Measurements from ENCODE around the gene AGAP6.
"Not testable (repeated sequence)": the region's sequence is repeated elsewhere in the genome, so short reads cannot be mapped to it uniquely, and the experiment has no call there.

AGAP6 gene

GRCh38 chr10:50025627-50026026, 37.4 kb downstream of the AGAP6 start:
- DNase-seq: no peak

- DNase-seq: no peak
Observed at GRCh38 chr10:50027195-50027594, 39.0 kb downstream of the AGAP6 start.

- no peak for DNase-seq
Observed at GRCh38 chr10:50033481-50033880, 45.3 kb downstream of the AGAP6 start.

GRCh38 chr10:50035337-50035736, 47.1 kb downstream of the AGAP6 start:
- DNase-seq: not testable (repeated sequence)

- DNase-seq: no peak
Observed at GRCh38 chr10:50044941-50045664, 56.9 kb downstream of the AGAP6 start.

- not testable (repeated sequence) for DNase-seq
Observed at GRCh38 chr10:50046457-50046856, 58.3 kb downstream of the AGAP6 start.

- not testable (repeated sequence) for DNase-seq
Observed at GRCh38 chr10:50047594-50047993, 59.4 kb downstream of the AGAP6 start.

GRCh38 chr10:50051995-50052660, 63.9 kb downstream of the AGAP6 start:
- DNase-seq: not testable (repeated sequence)

- DNase-seq: not testable (repeated sequence)
Observed at GRCh38 chr10:50052778-50053376, 64.7 kb downstream of the AGAP6 start.

- DNase-seq: not testable (repeated sequence)
Observed at GRCh38 chr10:50055494-50056292, 67.5 kb downstream of the AGAP6 start.

GRCh38 chr10:50056654-50057053, 68.4 kb downstream of the AGAP6 start:
- not testable (repeated sequence) for DNase-seq

- not testable (repeated sequence) for DNase-seq
Observed at GRCh38 chr10:50058727-50059126, 70.5 kb downstream of the AGAP6 start.

- not testable (repeated sequence) for DNase-seq
Observed at GRCh38 chr10:50059946-50060345, 71.7 kb downstream of the AGAP6 start.

All from NCI-H1092 (cell line).